Esophagus muscularis mucosa (tissue), 3 donors: ENCODE measurements around the gene TMEM38A.

ENCODE experiments used
- POLR2A ChIP-seq: fragments of 450-650 bp; IDR thresholded peaks from one replicate; pipeline ENCODE4 v1.6.1; 2017; ENCODE audit warnings: antibody characterized with exemption, moderate library complexity, mild to moderate bottlenecking, low read depth
- POLR2AphosphoS5 ChIP-seq, 2 donors: sonication (generic); formaldehyde crosslinking; IDR thresholded peaks; one replicate each; pipeline ENCODE4 v1.6.1; 2017; ENCODE audit warnings: antibody characterized with exemption in 2 of 2
- TF ChIP-seq, protein P1 (sequence below), 3 experiments: fragments of 200-600 bp in 2 of 3; fragments of 450-650 bp in 1 of 3; sonication (generic) in 2 of 3; IDR thresholded peaks; one replicate each; pipeline ENCODE4 v1.5.1; 2017 to 2019; ENCODE audit warnings: antibody characterized with exemption in 3 of 3, mild to moderate bottlenecking in 2 of 3, moderate library complexity in 1 of 3

DNA sequence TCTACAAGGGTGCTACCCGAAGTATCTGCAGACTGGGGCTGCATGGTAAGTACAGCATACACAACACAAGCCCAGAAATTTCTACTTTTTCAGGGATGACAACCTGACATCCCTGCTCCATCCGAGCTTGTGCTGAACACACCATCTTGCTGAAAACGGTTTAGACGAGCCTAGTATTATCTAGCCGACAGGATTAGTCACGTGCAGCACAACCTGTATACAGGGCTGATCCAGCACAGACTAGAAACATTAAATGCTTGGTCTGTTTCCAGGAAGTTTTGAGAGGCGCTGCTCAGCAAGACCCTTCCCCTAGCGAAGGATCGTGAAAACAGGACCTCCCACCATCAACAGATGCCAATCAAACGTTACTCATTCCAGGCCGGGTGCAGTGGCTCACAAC, 5.2 kb upstream of the TMEM38A start:
- TF ChIP-seq, protein P1, sequence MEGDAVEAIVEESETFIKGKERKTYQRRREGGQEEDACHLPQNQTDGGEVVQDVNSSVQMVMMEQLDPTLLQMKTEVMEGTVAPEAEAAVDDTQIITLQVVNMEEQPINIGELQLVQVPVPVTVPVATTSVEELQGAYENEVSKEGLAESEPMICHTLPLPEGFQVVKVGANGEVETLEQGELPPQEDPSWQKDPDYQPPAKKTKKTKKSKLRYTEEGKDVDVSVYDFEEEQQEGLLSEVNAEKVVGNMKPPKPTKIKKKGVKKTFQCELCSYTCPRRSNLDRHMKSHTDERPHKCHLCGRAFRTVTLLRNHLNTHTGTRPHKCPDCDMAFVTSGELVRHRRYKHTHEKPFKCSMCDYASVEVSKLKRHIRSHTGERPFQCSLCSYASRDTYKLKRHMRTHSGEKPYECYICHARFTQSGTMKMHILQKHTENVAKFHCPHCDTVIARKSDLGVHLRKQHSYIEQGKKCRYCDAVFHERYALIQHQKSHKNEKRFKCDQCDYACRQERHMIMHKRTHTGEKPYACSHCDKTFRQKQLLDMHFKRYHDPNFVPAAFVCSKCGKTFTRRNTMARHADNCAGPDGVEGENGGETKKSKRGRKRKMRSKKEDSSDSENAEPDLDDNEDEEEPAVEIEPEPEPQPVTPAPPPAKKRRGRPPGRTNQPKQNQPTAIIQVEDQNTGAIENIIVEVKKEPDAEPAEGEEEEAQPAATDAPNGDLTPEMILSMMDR (IDR thresholded peaks at IDR 0.05) = no peak
- TF ChIP-seq POLR2A (no peak), POLR2AphosphoS5 (IDR thresholded peaks at IDR 0.05) (no peak)
